Activated naive CD4-positive, alpha-beta T cell treated with anti-CD3 and anti-CD28 coated beads, Interleukin-2, amount 10 ng/mL, durations not matched to agents 7 days and 5 days (primary cell): ENCODE results near the gene EPM2A.

Experiments used
- CTCF ChIA-PET: fragments of 350-600 bp; sonication (Branson Sonifier 250); formaldehyde crosslinking; loops from one replicate; lab custom pipeline; 2021; ENCODE audit warnings: antibody characterized with exemption; lab: Charles Lee
- DNase-seq: peaks from one replicate; pipeline ENCODE4 v3.0.0-alpha.2; 2020
- H3K27ac Mint-ChIP-seq: one replicate; pipeline ENCODE4 v1.8.0; 2021; ENCODE audit warnings: mild to moderate bottlenecking, moderate library complexity, mixed read lengths
- H3K27me3 Mint-ChIP-seq: one replicate; pipeline ENCODE4 v1.8.0; 2021; ENCODE audit warnings: mild to moderate bottlenecking, mixed read lengths
- H3K36me3 Mint-ChIP-seq: one replicate; pipeline ENCODE4 v1.8.0; 2021; ENCODE audit warnings: mixed read lengths
- H3K4me1 Mint-ChIP-seq: one replicate; pipeline ENCODE4 v1.8.0; 2021; ENCODE audit warnings: mixed read lengths
- H3K4me3 Mint-ChIP-seq: one replicate; pipeline ENCODE4 v1.8.0; 2021; ENCODE audit warnings: mild to moderate bottlenecking, moderate library complexity, mixed read lengths
- H3K9me3 Mint-ChIP-seq: one replicate; pipeline ENCODE4 v1.8.0; 2021; ENCODE audit warnings: mixed read lengths

EPM2A gene

GRCh38 chr6:145630598-145630997 is 104.7 kb downstream of the EPM2A start:
- H3K9me3 Mint-ChIP-seq, result no peaks in the 10 kb centered on the region
- no peaks in the 10 kb centered on the region for H3K4me1 Mint-ChIP-seq
- no peaks in the 10 kb centered on the region for H3K36me3 Mint-ChIP-seq
- H3K27me3 Mint-ChIP-seq, result no peaks in the 10 kb centered on the region
- H3K27ac Mint-ChIP-seq, result no peak overlapping the region
- no peak overlapping the region for H3K4me3 Mint-ChIP-seq
- DNase-seq, result no peak
- CTCF ChIA-PET, result interaction anchor here (0.7 kb wide), 1 partner anchor 1262 kb away, joined by 4 read pairs; no protein-coding TSS in a partner anchor

GRCh38 chr6:145629478-145629877 is 105.8 kb downstream of the EPM2A start:
- Mint-ChIP-seq H3K4me1 (no peaks in the 10 kb centered on the region), H3K36me3 (no peaks in the 10 kb centered on the region), H3K4me3 (no peak overlapping the region), H3K27ac (no peak overlapping the region), H3K9me3 (no peaks in the 10 kb centered on the region), H3K27me3 (no peaks in the 10 kb centered on the region)
- DNase-seq, result no peak
- CTCF ChIA-PET, result no interaction called here

GRCh38 chr6:145627451-145627850 is 107.9 kb downstream of the EPM2A start:
- H3K9me3 Mint-ChIP-seq, result no peaks in the 10 kb centered on the region
- no peaks in the 10 kb centered on the region for H3K4me1 Mint-ChIP-seq
- CTCF ChIA-PET, result no interaction called here
- no peak overlapping the region for H3K4me3 Mint-ChIP-seq
- DNase-seq, result no peak
- no peak overlapping the region for H3K27ac Mint-ChIP-seq
- H3K27me3 Mint-ChIP-seq, result no peaks in the 10 kb centered on the region
- H3K36me3 Mint-ChIP-seq, result no peaks in the 10 kb centered on the region

GRCh38 chr6:145626857-145627256 is 108.5 kb downstream of the EPM2A start:
- H3K4me3 Mint-ChIP-seq, result no peak overlapping the region
- H3K36me3 Mint-ChIP-seq, result no peaks in the 10 kb centered on the region
- H3K9me3 Mint-ChIP-seq, result no peaks in the 10 kb centered on the region
- no peak overlapping the region for H3K27ac Mint-ChIP-seq
- no peaks in the 10 kb centered on the region for H3K27me3 Mint-ChIP-seq
- CTCF ChIA-PET, result no interaction called here
- H3K4me1 Mint-ChIP-seq, result no peaks in the 10 kb centered on the region
- DNase-seq, result no peak

- H3K27ac Mint-ChIP-seq, result no peak overlapping the region
- peaks cover 4% of the 10 kb centered on the region for H3K4me1 Mint-ChIP-seq
- H3K4me3 Mint-ChIP-seq, result no peak overlapping the region
- no peak for DNase-seq
- H3K9me3 Mint-ChIP-seq, result no peaks in the 10 kb centered on the region
- H3K27me3 Mint-ChIP-seq, result no peaks in the 10 kb centered on the region
- H3K36me3 Mint-ChIP-seq, result no peaks in the 10 kb centered on the region
- CTCF ChIA-PET, result interaction anchor here (1.2 to 2.2 kb wide), 3 partner anchors 9 to 11 kb away, joined by 3 to 10 read pairs (median 6); no protein-coding TSS in a partner anchor
Measured at GRCh38 chr6:145623231-145623630, 112.1 kb downstream of the EPM2A start.

GRCh38 chr6:145621776-145622175 is 113.5 kb downstream of the EPM2A start:
- Mint-ChIP-seq H3K9me3 (peaks cover under 1% of the 10 kb centered on the region), H3K4me1 (peaks cover 4% of the 10 kb centered on the region), H3K4me3 (no peak overlapping the region), H3K36me3 (no peaks in the 10 kb centered on the region), H3K27ac (no peak overlapping the region), H3K27me3 (no peaks in the 10 kb centered on the region)
- CTCF ChIA-PET, result no interaction called here
- no peak for DNase-seq

- CTCF ChIA-PET, result no interaction called here
- no peak overlapping the region for H3K27ac Mint-ChIP-seq
- peaks cover 2% of the 10 kb centered on the region for H3K9me3 Mint-ChIP-seq
- DNase-seq, result no peak
- peaks cover 4% of the 10 kb centered on the region for H3K4me1 Mint-ChIP-seq
- H3K4me3 Mint-ChIP-seq, result no peak overlapping the region
- H3K36me3 Mint-ChIP-seq, result no peaks in the 10 kb centered on the region
- H3K27me3 Mint-ChIP-seq, result no peaks in the 10 kb centered on the region
Measured at GRCh38 chr6:145620088-145620487, 115.2 kb downstream of the EPM2A start.

- CTCF ChIA-PET, result interaction anchor here (1.3 kb wide), 1 partner anchor 24 kb away, joined by 4 read pairs; no protein-coding TSS in a partner anchor
- H3K27ac Mint-ChIP-seq, result no peak overlapping the region
- H3K9me3 Mint-ChIP-seq, result no peaks in the 10 kb centered on the region
- no peak for DNase-seq
- H3K27me3 Mint-ChIP-seq, result no peaks in the 10 kb centered on the region
- H3K4me1 Mint-ChIP-seq, result no peaks in the 10 kb centered on the region
- H3K36me3 Mint-ChIP-seq, result no peaks in the 10 kb centered on the region
- H3K4me3 Mint-ChIP-seq, result no peak overlapping the region
Measured at GRCh38 chr6:145609521-145609920, 125.8 kb downstream of the EPM2A start.

- Mint-ChIP-seq H3K4me3 (no peak overlapping the region), H3K27me3 (no peaks in the 10 kb centered on the region), H3K9me3 (no peaks in the 10 kb centered on the region), H3K36me3 (no peaks in the 10 kb centered on the region), H3K27ac (no peak overlapping the region), H3K4me1 (no peaks in the 10 kb centered on the region)
- DNase-seq, result no peak
- CTCF ChIA-PET, result interaction anchor here (1.3 kb wide), 1 partner anchor 24 kb away, joined by 4 read pairs; no protein-coding TSS in a partner anchor
Measured at GRCh38 chr6:145608850-145609249, 126.5 kb downstream of the EPM2A start.

GRCh38 chr6:145603991-145604390 is 131.3 kb downstream of the EPM2A start:
- Mint-ChIP-seq H3K9me3 (no peaks in the 10 kb centered on the region), H3K36me3 (no peaks in the 10 kb centered on the region), H3K4me3 (no peak overlapping the region), H3K4me1 (no peaks in the 10 kb centered on the region), H3K27ac (no peak overlapping the region), H3K27me3 (no peaks in the 10 kb centered on the region)
- DNase-seq, result no peak
- CTCF ChIA-PET, result no interaction called here

GRCh38 chr6:145603424-145603833 is 131.9 kb downstream of the EPM2A start:
- no peak overlapping the region for H3K27ac Mint-ChIP-seq

GRCh38 chr6:145602726-145603326 is 132.5 kb downstream of the EPM2A start:
- H3K27ac Mint-ChIP-seq, result no peak overlapping the region
- H3K36me3 Mint-ChIP-seq, result no peaks in the 10 kb centered on the region
- H3K4me3 Mint-ChIP-seq, result no peak overlapping the region
- no peak for DNase-seq
- CTCF ChIA-PET, result interaction anchor here (1.0 kb wide), 1 partner anchor 31 kb away, joined by 3 read pairs; no protein-coding TSS in a partner anchor
- H3K4me1 Mint-ChIP-seq, result no peaks in the 10 kb centered on the region
- no peaks in the 10 kb centered on the region for H3K27me3 Mint-ChIP-seq
- no peaks in the 10 kb centered on the region for H3K9me3 Mint-ChIP-seq

More at GRCh38 chr6:145603424-145603833, 131.9 kb downstream of the EPM2A start:
- no peaks in the 10 kb centered on the region for H3K36me3 Mint-ChIP-seq
- H3K9me3 Mint-ChIP-seq, result no peaks in the 10 kb centered on the region
- no peak overlapping the region for H3K4me3 Mint-ChIP-seq
- H3K4me1 Mint-ChIP-seq, result no peaks in the 10 kb centered on the region
- no peak for DNase-seq
- CTCF ChIA-PET, result interaction anchor here (1.0 kb wide), 1 partner anchor 30 kb away, joined by 3 read pairs; no protein-coding TSS in a partner anchor
- H3K27me3 Mint-ChIP-seq, result no peaks in the 10 kb centered on the region

GRCh38 chr6:145601397-145601796 is 133.9 kb downstream of the EPM2A start:
- CTCF ChIA-PET, result no interaction called here
- H3K9me3 Mint-ChIP-seq, result no peaks in the 10 kb centered on the region
- no peak for DNase-seq

GRCh38 chr6:145600299-145600698 is 135.0 kb downstream of the EPM2A start:
- DNase-seq, result no peak
- no peaks in the 10 kb centered on the region for H3K36me3 Mint-ChIP-seq
- CTCF ChIA-PET, result no interaction called here
- H3K27me3 Mint-ChIP-seq, result no peaks in the 10 kb centered on the region
- H3K4me3 Mint-ChIP-seq, result no peak overlapping the region
- no peaks in the 10 kb centered on the region for H3K4me1 Mint-ChIP-seq
- no peaks in the 10 kb centered on the region for H3K9me3 Mint-ChIP-seq
- no peak overlapping the region for H3K27ac Mint-ChIP-seq

More at GRCh38 chr6:145601397-145601796, 133.9 kb downstream of the EPM2A start:
- H3K4me1 Mint-ChIP-seq, result no peaks in the 10 kb centered on the region
- no peak overlapping the region for H3K4me3 Mint-ChIP-seq
- no peaks in the 10 kb centered on the region for H3K36me3 Mint-ChIP-seq
- no peaks in the 10 kb centered on the region for H3K27me3 Mint-ChIP-seq
- no peak overlapping the region for H3K27ac Mint-ChIP-seq

GRCh38 chr6:145588981-145589380 is 146.3 kb downstream of the EPM2A start:
- Mint-ChIP-seq H3K27ac (no peak overlapping the region), H3K36me3 (no peaks in the 10 kb centered on the region), H3K4me1 (no peaks in the 10 kb centered on the region), H3K9me3 (no peaks in the 10 kb centered on the region), H3K27me3 (no peaks in the 10 kb centered on the region), H3K4me3 (no peak overlapping the region)
- CTCF ChIA-PET, result no interaction called here
- no peak for DNase-seq
